Nephron (organoid): ENCODE measurements around the gene WLS.

Source experiments
- H3K27ac Mint-ChIP-seq, 3 experiments: 2 replicates each; pipeline ENCODE4 v1.8.0; 2020; ENCODE audit warnings: mixed read lengths in 3 of 3, mild to moderate bottlenecking in 2 of 3, moderate library complexity in 1 of 3
- H3K27me3 Mint-ChIP-seq: 2 replicates; pipeline ENCODE4 v1.8.0; 2021; ENCODE audit warnings: low read depth, mild to moderate bottlenecking, moderate library complexity, mixed read lengths
- H3K36me3 Mint-ChIP-seq: 2 replicates; pipeline ENCODE4 v1.8.0; 2020; ENCODE audit warnings: low read depth, mixed read lengths
- H3K4me1 Mint-ChIP-seq: 2 replicates; pipeline ENCODE4 v1.8.0; 2020; ENCODE audit warnings: mixed read lengths
- H3K4me3 Mint-ChIP-seq, 3 experiments: 2 replicates each; pipeline ENCODE4 v1.8.0; 2020; ENCODE audit warnings: mild to moderate bottlenecking in 3 of 3, mixed read lengths in 3 of 3, moderate library complexity in 2 of 3
- H3K9me3 Mint-ChIP-seq: 2 replicates; pipeline ENCODE4 v1.8.0; 2020; ENCODE audit warnings: mixed read lengths
- CTCF ChIP-seq, 3 experiments: fragments of 200-600 bp; sonication (generic); IDR thresholded peaks; one replicate each; pipeline ENCODE4 v1.5.0; 2021; ENCODE audit warnings: antibody characterized with exemption in 3 of 3; ENCODE audit not compliant: unreplicated experiment in 3 of 3

Gene WLS

GRCh38 chr1:68254667-68255226 is 22.4 kb upstream of the WLS start:
- H3K9me3 Mint-ChIP-seq = peaks cover 10% of the 10 kb centered on the region
- H3K4me1 Mint-ChIP-seq = no peaks in the 10 kb centered on the region
- H3K36me3 Mint-ChIP-seq = no peaks in the 10 kb centered on the region
- no peaks in the 10 kb centered on the region for H3K27me3 Mint-ChIP-seq
- no peak overlapping the region for H3K4me3 Mint-ChIP-seq
- no peak for TF ChIP-seq CTCF (IDR thresholded peaks at IDR 0.05; ENCODE audit: unreplicated experiment in 3 of 3)
- H3K27ac Mint-ChIP-seq = no peak overlapping the region

- peaks cover 11% of the 10 kb centered on the region for H3K4me1 Mint-ChIP-seq
- TF ChIP-seq CTCF (IDR thresholded peaks at IDR 0.05; ENCODE audit: unreplicated experiment in 3 of 3) = no peak
- H3K27ac Mint-ChIP-seq = no peak overlapping the region
- H3K4me3 Mint-ChIP-seq = no peak overlapping the region
- H3K36me3 Mint-ChIP-seq = no peaks in the 10 kb centered on the region
- no peaks in the 10 kb centered on the region for H3K9me3 Mint-ChIP-seq
- H3K27me3 Mint-ChIP-seq = peaks cover 10% of the 10 kb centered on the region
Measured at GRCh38 chr1:68237040-68237439, 4.7 kb upstream of the WLS start.

- peaks cover 22% of the 10 kb centered on the region for H3K27me3 Mint-ChIP-seq
- no peaks in the 10 kb centered on the region for H3K36me3 Mint-ChIP-seq
- H3K4me1 Mint-ChIP-seq = peaks cover 26% of the 10 kb centered on the region
- no peaks in the 10 kb centered on the region for H3K9me3 Mint-ChIP-seq
- peak overlapping the region; percentile 68 to 83 (median 82) for H3K4me3 Mint-ChIP-seq
- H3K27ac Mint-ChIP-seq = peak overlapping the region in 2 of 3 experiments; percentile 25 to 80
- TF ChIP-seq CTCF (IDR thresholded peaks at IDR 0.05; ENCODE audit: unreplicated experiment in 3 of 3) = no peak
Measured at GRCh38 chr1:68234094-68234493, 1.8 kb upstream of the WLS start.

- H3K4me1 Mint-ChIP-seq = peaks cover 31% of the 10 kb centered on the region
- H3K4me3 Mint-ChIP-seq = peak overlapping the region; percentile 97 to 100 (median 98)
- peak overlapping the region; percentile 95 to 98 (median 96) for H3K27ac Mint-ChIP-seq
- no peak for TF ChIP-seq CTCF (IDR thresholded peaks at IDR 0.05; ENCODE audit: unreplicated experiment in 3 of 3)
- no peaks in the 10 kb centered on the region for H3K9me3 Mint-ChIP-seq
- H3K27me3 Mint-ChIP-seq = peaks cover 22% of the 10 kb centered on the region
- no peaks in the 10 kb centered on the region for H3K36me3 Mint-ChIP-seq
Measured at GRCh38 chr1:68233202-68233601, 879 bp upstream of the WLS start.

GRCh38 chr1:68231627-68232288 is 565 bp downstream of the WLS start:
- H3K27me3 Mint-ChIP-seq = peaks cover 22% of the 10 kb centered on the region
- H3K27ac Mint-ChIP-seq = peak overlapping the region; percentile 95 to 98 (median 96)
- peaks cover 40% of the 10 kb centered on the region for H3K4me1 Mint-ChIP-seq
- H3K4me3 Mint-ChIP-seq = peak overlapping the region; percentile 97 to 100 (median 98)
- peaks cover 2% of the 10 kb centered on the region for H3K36me3 Mint-ChIP-seq
- no peaks in the 10 kb centered on the region for H3K9me3 Mint-ChIP-seq
- TF ChIP-seq CTCF (IDR thresholded peaks at IDR 0.05; ENCODE audit: unreplicated experiment in 3 of 3) = no peak
